HepG2 (cell line): Measurements from ENCODE around the gene NDE1.

Source experiments
- CTCF ChIP-seq: sonication (generic); formaldehyde crosslinking; IDR thresholded peaks from 2 replicates; pipeline ENCODE4 v1.5.0; 2020; ENCODE audit warnings: mild to moderate bottlenecking, missing genetic modification reagents, moderate library complexity
- EZH2 ChIP-seq: conservative IDR thresholded peaks from 2 replicates; pipeline ENCODE4 v1.6.1; 2012; ENCODE audit warnings: mild to moderate bottlenecking, low read depth, low read length, moderate library complexity
- HINFP ChIP-seq: sonication (generic); formaldehyde crosslinking; IDR thresholded peaks from 2 replicates; pipeline ENCODE4 v1.4.0; 2020; ENCODE audit warnings: low read depth, mild to moderate bottlenecking, missing genetic modification reagents
- POLR2AphosphoS5 ChIP-seq: IDR thresholded peaks from 2 replicates; pipeline ENCODE4 v1.6.1; 2012; ENCODE audit warnings: low read depth, low read length
- TOE1 ChIP-seq: sonication (generic); formaldehyde crosslinking; IDR thresholded peaks from 2 replicates; pipeline ENCODE4 v1.4.0; 2020; ENCODE audit warnings: mild to moderate bottlenecking, missing genetic modification reagents
- U2AF1 ChIP-seq: fragments of 200-400 bp; formaldehyde crosslinking; optimal IDR thresholded peaks from 2 replicates; pipeline ENCODE3; 2017; ENCODE audit warnings: mild to moderate bottlenecking, low read depth, low read length
- ZNF274 ChIP-seq: sonication (generic); formaldehyde crosslinking; IDR thresholded peaks from 2 replicates; pipeline ENCODE4 v1.5.1; 2020; ENCODE audit warnings: mild to moderate bottlenecking, missing genetic modification reagents
- ZNF652 ChIP-seq: IDR thresholded peaks from 2 replicates; pipeline ENCODE4 v1.6.1; 2016; ENCODE audit warnings: low read depth, borderline replicate concordance
- ZSCAN5A ChIP-seq: sonication (generic); formaldehyde crosslinking; IDR thresholded peaks from 2 replicates; pipeline ENCODE4 v1.8.0; 2022; ENCODE audit warnings: mild to moderate bottlenecking, missing genetic modification reagents, borderline replicate concordance
- TF ChIP-seq, protein P1 (sequence below): sonication (generic); formaldehyde crosslinking; IDR thresholded peaks from 2 replicates; pipeline ENCODE4 v1.4.0; 2020; ENCODE audit warnings: mild to moderate bottlenecking, missing genetic modification reagents
- TF ChIP-seq, protein P2 (sequence below): sonication (generic); formaldehyde crosslinking; IDR thresholded peaks from 2 replicates; pipeline ENCODE4 v1.8.1; 2023; ENCODE audit warnings: missing genetic modification reagents, inconsistent platforms, borderline replicate concordance
- TF ChIP-seq, protein P3 (sequence below): sonication (generic); formaldehyde crosslinking; IDR thresholded peaks from 2 replicates; pipeline ENCODE4 v1.5.0; 2020; ENCODE audit warnings: mild to moderate bottlenecking, missing genetic modification reagents

DNA sequence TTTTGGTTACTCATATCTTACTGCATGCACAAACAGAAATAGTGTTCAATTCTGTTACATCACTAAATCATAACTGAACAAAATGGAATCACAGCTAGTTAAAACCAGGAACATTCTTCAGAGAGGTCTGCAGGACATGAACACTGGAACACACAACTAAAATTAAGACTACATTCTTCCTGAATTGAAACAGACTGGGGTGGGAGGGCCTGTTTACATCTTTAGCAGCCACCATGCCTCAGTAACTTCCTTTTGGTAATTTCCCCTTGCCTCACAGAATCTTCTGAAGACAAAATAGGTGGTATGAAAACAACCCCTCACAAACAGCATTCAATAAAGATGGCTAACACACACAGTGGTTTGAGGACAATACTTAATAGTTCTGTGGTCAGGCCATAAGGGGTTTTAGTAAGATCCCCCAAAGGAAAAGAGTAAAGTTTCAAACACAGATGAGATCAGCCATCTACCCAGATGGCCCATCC lies 13.6 kb upstream of the NDE1 start:
- TF ChIP-seq CTCF (CRISPR knock-in tag) (no peak), EZH2 (no peak), TOE1 (CRISPR knock-in tag) (no peak), POLR2AphosphoS5 (no peak), ZNF274 (CRISPR knock-in tag) (no peak), HINFP (no peak), U2AF1 (no peak), ZNF652 (CRISPR knock-in tag) (no peak), ZSCAN5A (CRISPR knock-in tag) (no peak)
- TF ChIP-seq, protein P1, sequence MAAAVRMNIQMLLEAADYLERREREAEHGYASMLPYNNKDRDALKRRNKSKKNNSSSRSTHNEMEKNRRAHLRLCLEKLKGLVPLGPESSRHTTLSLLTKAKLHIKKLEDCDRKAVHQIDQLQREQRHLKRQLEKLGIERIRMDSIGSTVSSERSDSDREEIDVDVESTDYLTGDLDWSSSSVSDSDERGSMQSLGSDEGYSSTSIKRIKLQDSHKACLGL = no peak
- TF ChIP-seq, protein P2, sequence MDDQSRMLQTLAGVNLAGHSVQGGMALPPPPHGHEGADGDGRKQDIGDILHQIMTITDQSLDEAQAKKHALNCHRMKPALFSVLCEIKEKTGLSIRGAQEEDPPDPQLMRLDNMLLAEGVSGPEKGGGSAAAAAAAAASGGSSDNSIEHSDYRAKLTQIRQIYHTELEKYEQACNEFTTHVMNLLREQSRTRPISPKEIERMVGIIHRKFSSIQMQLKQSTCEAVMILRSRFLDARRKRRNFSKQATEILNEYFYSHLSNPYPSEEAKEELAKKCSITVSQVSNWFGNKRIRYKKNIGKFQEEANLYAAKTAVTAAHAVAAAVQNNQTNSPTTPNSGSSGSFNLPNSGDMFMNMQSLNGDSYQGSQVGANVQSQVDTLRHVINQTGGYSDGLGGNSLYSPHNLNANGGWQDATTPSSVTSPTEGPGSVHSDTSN (CRISPR knock-in tag) = no peak
- TF ChIP-seq, protein P3, sequence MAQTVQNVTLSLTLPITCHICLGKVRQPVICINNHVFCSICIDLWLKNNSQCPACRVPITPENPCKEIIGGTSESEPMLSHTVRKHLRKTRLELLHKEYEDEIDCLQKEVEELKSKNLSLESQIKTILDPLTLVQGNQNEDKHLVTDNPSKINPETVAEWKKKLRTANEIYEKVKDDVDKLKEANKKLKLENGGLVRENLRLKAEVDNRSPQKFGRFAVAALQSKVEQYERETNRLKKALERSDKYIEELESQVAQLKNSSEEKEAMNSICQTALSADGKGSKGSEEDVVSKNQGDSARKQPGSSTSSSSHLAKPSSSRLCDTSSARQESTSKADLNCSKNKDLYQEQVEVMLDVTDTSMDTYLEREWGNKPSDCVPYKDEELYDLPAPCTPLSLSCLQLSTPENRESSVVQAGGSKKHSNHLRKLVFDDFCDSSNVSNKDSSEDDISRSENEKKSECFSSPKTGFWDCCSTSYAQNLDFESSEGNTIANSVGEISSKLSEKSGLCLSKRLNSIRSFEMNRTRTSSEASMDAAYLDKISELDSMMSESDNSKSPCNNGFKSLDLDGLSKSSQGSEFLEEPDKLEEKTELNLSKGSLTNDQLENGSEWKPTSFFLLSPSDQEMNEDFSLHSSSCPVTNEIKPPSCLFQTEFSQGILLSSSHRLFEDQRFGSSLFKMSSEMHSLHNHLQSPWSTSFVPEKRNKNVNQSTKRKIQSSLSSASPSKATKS (CRISPR knock-in tag) = no peak
